Superior temporal gyrus (tissue), 1 donor: ENCODE measurements around the gene KLK15.

Experiments used
- DNase-seq: peaks from one replicate; pipeline ENCODE4 v3.0.0-alpha.2; 2016; ENCODE audit errors: extremely low spot score

The KLK15 gene

DNA sequence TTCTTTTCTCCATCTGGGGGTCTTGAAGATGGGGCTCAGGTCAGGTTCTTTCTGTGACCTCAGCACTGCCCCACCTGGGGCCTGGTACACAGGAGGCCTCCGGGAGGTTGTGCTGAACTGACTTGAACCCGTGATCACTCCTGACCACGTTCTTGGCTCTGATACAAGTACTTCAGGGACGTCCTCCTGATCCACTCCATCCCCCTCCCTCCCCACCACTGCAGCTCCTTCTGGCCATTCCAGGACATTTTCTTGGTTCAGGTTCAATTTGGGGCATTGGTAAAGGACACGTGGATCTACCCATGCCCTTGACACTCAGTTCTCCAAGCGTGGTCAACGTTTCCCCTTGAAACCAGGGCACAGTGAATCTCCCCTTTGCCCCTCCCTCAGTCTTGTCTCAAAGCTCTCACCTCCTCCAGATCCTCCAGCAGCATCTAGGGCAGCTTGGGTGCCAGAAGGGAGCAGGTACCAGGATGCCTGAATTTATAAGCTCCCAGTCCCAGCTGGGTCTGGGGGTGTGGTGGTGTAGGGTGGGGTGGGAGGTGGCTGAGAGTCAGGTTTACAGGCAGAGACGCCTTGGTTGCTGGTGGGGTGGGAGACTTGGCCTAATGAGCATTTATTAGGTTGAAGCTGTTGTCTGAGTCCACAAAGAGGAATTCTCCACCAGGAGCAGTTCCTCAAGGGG is at the start of gene KLK15:
Gene KLK15 (minus strand): TSS at position 458 of the 685 bp plus-strand sequence. CDS start 2,082 bp downstream, outside the sequence.
- DNase-seq: no peak

DNA sequence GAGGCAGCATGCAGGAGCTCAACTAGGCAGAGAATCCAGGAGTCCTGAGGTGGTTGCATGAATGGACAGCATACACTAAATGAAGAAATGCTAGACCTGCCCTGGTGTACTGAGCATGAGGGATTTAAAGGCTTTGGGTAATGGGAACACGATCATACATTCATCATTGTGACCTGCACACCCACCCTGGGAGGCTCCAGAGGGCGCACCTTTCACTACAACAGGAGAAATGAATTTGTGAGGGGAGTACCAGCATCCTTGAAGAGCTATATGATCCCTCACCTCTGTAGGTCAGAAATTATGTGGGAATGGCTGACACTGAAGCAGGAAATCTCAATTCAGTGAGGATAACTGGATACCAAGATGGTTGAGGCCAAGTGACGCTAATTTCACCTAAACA is 48.8 kb upstream of the KLK15 start:
- no peak for DNase-seq

GRCh38 chr19:50880241-50880640 is 46.9 kb upstream of the KLK15 start:
- DNase-seq: no peak

DNA sequence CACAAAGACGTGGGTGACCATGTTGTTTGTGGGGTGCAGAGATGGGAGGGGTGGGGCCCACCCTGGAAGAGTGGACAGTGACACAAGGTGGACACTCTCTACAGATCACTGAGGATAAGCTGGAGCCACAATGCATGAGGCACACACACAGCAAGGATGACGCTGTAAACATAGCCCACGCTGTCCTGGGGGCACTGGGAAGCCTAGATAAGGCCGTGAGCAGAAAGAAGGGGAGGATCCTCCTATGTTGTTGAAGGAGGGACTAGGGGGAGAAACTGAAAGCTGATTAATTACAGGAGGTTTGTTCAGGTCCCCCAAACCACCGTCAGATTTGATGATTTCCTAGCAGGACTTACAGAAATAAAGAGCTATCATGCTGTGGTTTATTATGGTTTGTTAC is 45.5 kb upstream of the KLK15 start:
- DNase-seq: no peak

DNA sequence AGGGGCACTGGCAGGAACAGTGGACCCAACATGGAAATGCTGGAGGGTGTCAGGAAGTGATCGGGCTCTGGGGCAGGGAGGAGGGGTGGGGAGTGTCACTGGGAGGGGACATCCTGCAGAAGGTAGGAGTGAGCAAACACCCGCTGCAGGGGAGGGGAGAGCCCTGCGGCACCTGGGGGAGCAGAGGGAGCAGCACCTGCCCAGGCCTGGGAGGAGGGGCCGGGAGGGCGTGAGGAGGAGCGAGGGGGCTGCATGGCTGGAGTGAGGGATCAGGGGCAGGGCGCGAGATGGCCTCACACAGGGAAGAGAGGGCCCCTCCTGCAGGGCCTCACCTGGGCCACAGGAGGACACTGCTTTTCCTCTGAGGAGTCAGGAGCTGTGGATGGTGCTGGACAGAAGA is 44.0 kb upstream of the KLK15 start:
- no peak for DNase-seq

- no peak for DNase-seq
These were observed 43.1 kb upstream of the KLK15 start for GRCh38 chr19:50876456-50876855.

DNA sequence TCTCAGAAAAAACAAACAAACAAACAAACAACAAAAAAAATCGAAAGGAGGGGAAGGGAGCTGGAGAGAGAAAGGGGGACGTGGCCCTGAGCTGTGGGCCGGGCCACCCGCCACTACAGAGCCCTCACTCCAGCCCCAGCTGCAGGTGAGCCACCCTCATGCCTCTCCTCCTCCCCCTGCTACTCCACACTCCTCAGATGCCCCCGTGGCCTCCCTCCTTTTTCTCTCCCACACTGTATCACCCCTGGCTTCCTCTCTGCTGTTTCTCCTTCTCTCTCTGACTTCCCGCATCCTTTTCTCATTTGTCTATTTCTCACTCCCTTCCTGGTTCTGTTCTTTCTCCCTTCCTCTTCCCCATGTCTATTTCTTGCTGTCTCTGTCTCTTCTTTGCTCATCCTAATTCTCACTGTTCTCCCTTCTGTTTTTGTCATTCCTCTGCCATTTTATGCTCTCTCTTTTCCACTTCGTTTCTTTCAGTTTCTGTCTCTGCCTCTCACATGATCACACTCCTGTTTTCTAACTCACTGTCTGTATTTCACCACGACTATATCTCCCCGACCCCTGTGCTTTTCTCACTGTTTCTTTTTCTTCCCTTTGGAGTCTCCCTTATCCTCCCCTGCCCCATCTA is 42.5 kb upstream of the KLK15 start:
- DNase-seq: no peak

- DNase-seq: no peak
These were observed 40.8 kb upstream of the KLK15 start for GRCh38 chr19:50874211-50874610.

DNA sequence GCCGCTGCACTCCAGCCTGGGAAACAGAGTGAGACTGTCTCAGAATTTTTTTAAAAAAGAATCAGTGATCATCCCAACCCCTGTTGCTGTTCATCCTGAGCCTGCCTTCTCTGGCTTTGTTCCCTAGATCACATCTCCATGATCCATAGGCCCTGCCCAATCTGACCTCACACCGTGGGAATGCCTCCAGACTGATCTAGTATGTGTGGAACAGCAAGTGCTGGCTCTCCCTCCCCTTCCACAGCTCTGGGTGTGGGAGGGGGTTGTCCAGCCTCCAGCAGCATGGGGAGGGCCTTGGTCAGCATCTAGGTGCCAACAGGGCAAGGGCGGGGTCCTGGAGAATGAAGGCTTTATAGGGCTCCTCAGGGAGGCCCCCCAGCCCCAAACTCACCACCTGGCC is 39.7 kb upstream of the KLK15 start, which contains the start of gene KLK2:
Gene KLK2 (plus strand): TSS at position 384 of the 400 bp plus-strand sequence. CDS start 35 bp downstream, outside the sequence.
- DNase-seq: no peak

GRCh38 chr19:50870417-50871089 is 37.2 kb upstream of the KLK15 start:
- DNase-seq: no peak

- DNase-seq: no peak
These were observed 36.1 kb upstream of the KLK15 start for GRCh38 chr19:50869479-50869878.

DNA sequence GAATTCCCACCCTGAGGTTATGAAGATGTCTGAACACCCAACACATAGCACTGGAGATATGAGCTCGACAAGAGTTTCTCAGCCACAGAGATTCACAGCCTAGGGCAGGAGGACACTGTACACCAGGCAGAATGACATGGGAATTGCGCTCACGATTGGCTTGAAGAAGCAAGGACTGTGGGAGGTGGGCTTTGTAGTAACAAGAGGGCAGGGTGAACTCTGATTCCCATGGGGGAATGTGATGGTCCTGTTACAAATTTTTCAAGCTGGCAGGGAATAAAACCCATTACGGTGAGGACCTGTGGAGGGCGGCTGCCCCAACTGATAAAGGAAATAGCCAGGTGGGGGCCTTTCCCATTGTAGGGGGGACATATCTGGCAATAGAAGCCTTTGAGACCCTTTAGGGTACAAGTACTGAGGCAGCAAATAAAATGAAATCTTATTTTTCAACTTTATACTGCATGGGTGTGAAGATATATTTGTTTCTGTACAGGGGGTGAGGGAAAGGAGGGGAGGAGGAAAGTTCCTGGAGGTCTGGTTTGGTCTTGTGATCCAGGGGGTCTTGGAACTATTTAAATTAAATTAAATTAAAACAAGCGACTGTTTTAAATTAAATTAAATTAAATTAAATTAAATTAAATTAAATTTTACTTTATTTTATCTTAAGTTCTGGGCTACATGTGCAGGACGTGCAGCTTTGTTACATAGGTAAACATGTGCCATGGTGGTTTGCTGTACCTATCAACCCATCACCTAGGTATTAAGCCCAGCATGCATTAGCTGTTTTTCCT is 28.3 kb upstream of the KLK15 start:
- no peak for DNase-seq

DNA sequence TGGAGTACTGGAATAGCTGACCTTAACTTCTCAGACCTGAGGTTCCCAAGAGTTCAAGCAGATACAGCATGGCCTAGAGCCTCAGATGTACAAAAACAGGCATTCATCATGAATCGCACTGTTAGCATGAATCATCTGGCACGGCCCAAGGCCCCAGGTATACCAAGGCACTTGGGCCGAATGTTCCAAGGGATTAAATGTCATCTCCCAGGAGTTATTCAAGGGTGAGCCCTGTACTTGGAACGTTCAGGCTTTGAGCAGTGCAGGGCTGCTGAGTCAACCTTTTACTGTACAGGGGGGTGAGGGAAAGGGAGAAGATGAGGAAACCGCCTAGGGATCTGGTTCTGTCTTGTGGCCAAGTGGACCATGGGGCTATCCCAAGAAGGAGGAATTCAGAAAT is 27.6 kb upstream of the KLK15 start:
- DNase-seq: no peak

- no peak for DNase-seq
These were observed 26.5 kb upstream of the KLK15 start for GRCh38 chr19:50859849-50860248.

DNA sequence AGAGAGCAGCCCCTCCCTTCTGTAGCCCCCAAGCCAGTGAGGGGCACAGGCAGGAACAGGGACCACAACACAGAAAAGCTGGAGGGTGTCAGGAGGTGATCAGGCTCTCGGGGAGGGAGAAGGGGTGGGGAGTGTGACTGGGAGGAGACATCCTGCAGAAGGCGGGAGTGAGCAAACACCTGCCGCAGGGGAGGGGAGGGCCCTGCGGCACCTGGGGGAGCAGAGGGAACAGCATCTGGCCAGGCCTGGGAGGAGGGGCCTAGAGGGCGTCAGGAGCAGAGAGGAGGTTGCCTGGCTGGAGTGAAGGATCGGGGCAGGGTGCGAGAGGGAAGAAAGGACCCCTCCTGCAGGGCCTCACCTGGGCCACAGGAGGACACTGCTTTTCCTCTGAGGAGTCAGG is 25.5 kb upstream of the KLK15 start:
- DNase-seq: no peak

GRCh38 chr19:50857366-50857765 is 24.0 kb upstream of the KLK15 start:
- no peak for DNase-seq

DNA sequence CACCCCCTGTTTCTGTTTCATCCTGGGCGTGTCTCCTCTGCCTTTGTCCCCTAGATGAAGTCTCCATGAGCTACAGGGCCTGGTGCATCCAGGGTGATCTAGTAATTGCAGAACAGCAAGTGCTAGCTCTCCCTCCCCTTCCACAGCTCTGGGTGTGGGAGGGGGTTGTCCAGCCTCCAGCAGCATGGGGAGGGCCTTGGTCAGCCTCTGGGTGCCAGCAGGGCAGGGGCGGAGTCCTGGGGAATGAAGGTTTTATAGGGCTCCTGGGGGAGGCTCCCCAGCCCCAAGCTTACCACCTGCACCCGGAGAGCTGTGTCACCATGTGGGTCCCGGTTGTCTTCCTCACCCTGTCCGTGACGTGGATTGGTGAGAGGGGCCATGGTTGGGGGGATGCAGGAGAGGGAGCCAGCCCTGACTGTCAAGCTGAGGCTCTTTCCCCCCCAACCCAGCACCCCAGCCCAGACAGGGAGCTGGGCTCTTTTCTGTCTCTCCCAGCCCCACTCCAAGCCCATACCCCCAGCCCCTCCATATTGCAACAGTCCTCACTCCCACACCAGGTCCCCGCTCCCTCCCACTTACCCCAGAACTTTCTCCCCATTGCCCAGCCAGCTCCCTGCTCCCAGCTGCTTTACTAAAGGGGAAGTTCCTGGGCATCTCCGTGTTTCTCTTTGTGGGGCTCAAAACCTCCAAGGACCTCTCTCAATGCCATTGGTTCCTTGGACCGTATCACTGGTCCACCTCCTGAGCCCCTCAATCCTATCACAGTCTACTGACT is 21.4 kb upstream of the KLK15 start, which contains the start of gene KLK3:
Gene KLK3 (plus strand): TSS at position 280 of the 775 bp plus-strand sequence. CDS start 41 bp downstream, at position 321.
- DNase-seq: no peak

GRCh38 chr19:50851620-50852019 is 18.2 kb upstream of the KLK15 start:
- DNase-seq: no peak

DNA sequence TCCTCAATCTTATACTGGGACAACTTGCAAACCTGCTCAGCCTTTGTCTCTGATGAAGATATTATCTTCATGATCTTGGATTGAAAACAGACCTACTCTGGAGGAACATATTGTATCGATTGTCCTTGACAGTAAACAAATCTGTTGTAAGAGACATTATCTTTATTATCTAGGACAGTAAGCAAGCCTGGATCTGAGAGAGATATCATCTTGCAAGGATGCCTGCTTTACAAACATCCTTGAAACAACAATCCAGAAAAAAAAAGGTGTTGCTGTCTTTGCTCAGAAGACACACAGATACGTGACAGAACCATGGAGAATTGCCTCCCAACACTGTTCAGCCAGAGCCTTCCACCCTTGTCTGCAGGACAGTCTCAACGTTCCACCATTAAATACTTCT is 17.4 kb upstream of the KLK15 start:
- DNase-seq: no peak

- DNase-seq: no peak
These were observed 11.0 kb upstream of the KLK15 start for GRCh38 chr19:50844296-50844935.
